Stimulated activated CD8-positive, alpha-beta memory T cell treated with anti-CD3 and anti-CD28 coated beads, Interleukin-12 subunit alpha, Interleukin-12 subunit beta, amount 100 ng/mL, for 24 hours (primary cell): ENCODE results near the gene SNPH.

Experiments
- DNase-seq: peaks from one replicate; pipeline ENCODE4 v3.0.0-alpha.2; 2020; ENCODE audit errors: extremely low read depth

Gene SNPH

GRCh38 chr20:1264727-1265126 is 1.4 kb upstream of the SNPH start:
- DNase-seq, result no peak

- no peak for DNase-seq
These were observed 723 bp upstream of the SNPH start for GRCh38 chr20:1265226-1265915.

- DNase-seq, result no peak
These were observed 253 bp upstream of the SNPH start for GRCh38 chr20:1265916-1266166.

- no peak for DNase-seq
These were observed 1.1 kb downstream of the SNPH start for GRCh38 chr20:1267161-1267560.

GRCh38 chr20:1267809-1268374 is 1.8 kb downstream of the SNPH start:
- no peak for DNase-seq

GRCh38 chr20:1269235-1269634 is 3.1 kb downstream of the SNPH start:
- no peak for DNase-seq

GRCh38 chr20:1269850-1270249 is 3.8 kb downstream of the SNPH start:
- no peak for DNase-seq

- DNase-seq, result no peak
These were observed 6.4 kb downstream of the SNPH start for GRCh38 chr20:1272368-1273100.

- DNase-seq, result no peak
These were observed 7.3 kb downstream of the SNPH start for GRCh38 chr20:1273366-1273765.

- DNase-seq, result no peak
These were observed 8.6 kb downstream of the SNPH start for GRCh38 chr20:1274485-1275311.

GRCh38 chr20:1275919-1276318 is 9.8 kb downstream of the SNPH start:
- no peak for DNase-seq

GRCh38 chr20:1277529-1278322 is 11.6 kb downstream of the SNPH start:
- DNase-seq, result no peak

- no peak for DNase-seq
These were observed 12.9 kb downstream of the SNPH start for GRCh38 chr20:1278993-1279392.

GRCh38 chr20:1280195-1281102 is 14.4 kb downstream of the SNPH start:
- DNase-seq, result no peak

GRCh38 chr20:1281279-1282057 is 15.4 kb downstream of the SNPH start:
- no peak for DNase-seq

GRCh38 chr20:1282966-1283365 is 16.9 kb downstream of the SNPH start:
- no peak for DNase-seq

GRCh38 chr20:1283522-1284510 is 17.7 kb downstream of the SNPH start:
- no peak for DNase-seq

GRCh38 chr20:1286267-1287024 is 20.4 kb downstream of the SNPH start:
- DNase-seq, result no peak
